ENCODE data around the gene ANAPC2. TPM values are rescaled to one million over a fixed set of nuclear protein-coding genes. Genes with fewer than 3 reads are reported as not detected.

ANAPC2 gene
- 35.0 TPM for total RNA-seq
- long read RNA-seq, transcript ANAPC2-201 (13 exons, 2,632 nt) = major isoform, 5 of 9 reads
- long read RNA-seq, partial matches to known transcripts = 1 of 9 reads
- long read RNA-seq, other reads (novel, unspliced or antisense) = 3 of 9 reads

GRCh38 chr9:137188490-137189296 lies at the start of gene ANAPC2, which contains the start of gene SSNA1:
Gene ANAPC2 (minus strand): TSS chr9:137188560. CDS start chr9:137188532, 28 bp downstream.
Gene SSNA1 (plus strand): TSS chr9:137188676. CDS start chr9:137188727, 51 bp downstream.
- DNase-seq (ENCODE audit: missing footprints) = peak; percentile 97
- intact Hi-C loops (cut with DNase I) = loop anchor here (2.0 to 5.0 kb wide), 5 partner anchors 16 to 74 kb away; partner anchors contain the start of genes DPP7, NDOR1, RNF208 and TMEM203
- peak; percentile 90 for ATAC-seq

GRCh38 chr9:137236936-137237421 lies 48.6 kb upstream of the ANAPC2 start:
- DNase-seq (ENCODE audit: missing footprints) = no peak
- intact Hi-C loops (cut with DNase I) = loop anchor here (5.0 kb wide), 1 partner anchor 50 kb away; the partner anchor contains the start of genes ANAPC2 and SSNA1
- no peak for ATAC-seq

- DNase-seq (ENCODE audit: missing footprints) (peak; percentile 92), ATAC-seq (peak; percentile 29)
- intact Hi-C loops (cut with DNase I) = loop anchor here (5.0 kb wide), 1 partner anchor 49 kb away; the partner anchor contains the start of genes ANAPC2 and SSNA1
These were observed 48.0 kb upstream of the ANAPC2 start for GRCh38 chr9:137236238-137236935.

- ATAC-seq = no peak
These were observed 47.3 kb upstream of the ANAPC2 start for GRCh38 chr9:137235424-137236237.

GRCh38 chr9:137234758-137235423 lies 46.5 kb upstream of the ANAPC2 start:
- ATAC-seq (no peak), DNase-seq (ENCODE audit: missing footprints) (no peak)
- intact Hi-C loops (cut with DNase I) = loop anchor here (5.0 kb wide), 1 partner anchor 48 kb away; the partner anchor contains the start of genes ANAPC2 and SSNA1

More at GRCh38 chr9:137235424-137236237, 47.3 kb upstream of the ANAPC2 start:
- intact Hi-C loops (cut with DNase I) = loop anchor here (5.0 kb wide), 1 partner anchor 48 kb away; the partner anchor contains the start of genes ANAPC2 and SSNA1
- no peak for DNase-seq (ENCODE audit: missing footprints)

- no peak for ATAC-seq
- DNase-seq (ENCODE audit: missing footprints) = no peak
- intact Hi-C loops (cut with DNase I) = no loop called here
These were observed 45.8 kb upstream of the ANAPC2 start for GRCh38 chr9:137234055-137234697.

GRCh38 chr9:137233143-137233980 lies 45.0 kb upstream of the ANAPC2 start:
- intact Hi-C loops (cut with DNase I) = no loop called here
- ATAC-seq (no peak), DNase-seq (ENCODE audit: missing footprints) (no peak)

- no peak for DNase-seq (ENCODE audit: missing footprints)
- intact Hi-C loops (cut with DNase I) = no loop called here
- no peak for ATAC-seq
These were observed 44.1 kb upstream of the ANAPC2 start for GRCh38 chr9:137232510-137232909.

- no peak for ATAC-seq
- intact Hi-C loops (cut with DNase I) = no loop called here
These were observed 43.7 kb upstream of the ANAPC2 start for GRCh38 chr9:137232101-137232500.

GRCh38 chr9:137231372-137232039 lies 43.1 kb upstream of the ANAPC2 start:
- no peak for DNase-seq (ENCODE audit: missing footprints)
- intact Hi-C loops (cut with DNase I) = no loop called here
- no peak for ATAC-seq

More at GRCh38 chr9:137232101-137232500, 43.7 kb upstream of the ANAPC2 start:
- DNase-seq (ENCODE audit: missing footprints) = no peak

GRCh38 chr9:137230705-137231371 lies 42.5 kb upstream of the ANAPC2 start, which contains the start of gene SLC34A3:
Gene SLC34A3 (plus strand): TSS chr9:137230901. CDS start chr9:137231703, 802 bp downstream.
- intact Hi-C loops (cut with DNase I) = no loop called here
- ATAC-seq (no peak), DNase-seq (ENCODE audit: missing footprints) (no peak)

GRCh38 chr9:137229903-137230704 lies 41.7 kb upstream of the ANAPC2 start:
- DNase-seq (ENCODE audit: missing footprints) = no peak
- ATAC-seq = no peak
- intact Hi-C loops (cut with DNase I) = no loop called here

- DNase-seq (ENCODE audit: missing footprints) (no peak), ATAC-seq (no peak)
- intact Hi-C loops (cut with DNase I) = no loop called here
These were observed 40.9 kb upstream of the ANAPC2 start for GRCh38 chr9:137228968-137229896.

Measured in Right ventricle myocardium inferior (tissue), 1 donor.